SKM-1 treated with dmso at 0.1 percent for 144 hours (cell line): ENCODE data around the gene ABHD15.

Source experiments
- DNase-seq: peaks from one replicate; lab custom pipeline; 2025; ENCODE audit not compliant: unreplicated experiment; lab: John Stamatoyannopoulos, UW

ABHD15 gene

GRCh38 chr17:29544066-29544465, 22.8 kb downstream of the ABHD15 start:
- no peak for DNase-seq

GRCh38 chr17:29533976-29534375, 32.9 kb downstream of the ABHD15 start:
- no peak for DNase-seq

GRCh38 chr17:29526322-29526721, 40.5 kb downstream of the ABHD15 start:
- no peak for DNase-seq

- no peak for DNase-seq
Measured at GRCh38 chr17:29524692-29525091, 42.1 kb downstream of the ABHD15 start.

GRCh38 chr17:29518359-29518758, 48.5 kb downstream of the ABHD15 start:
- no peak for DNase-seq

GRCh38 chr17:29514792-29515191, 52.0 kb downstream of the ABHD15 start:
- DNase-seq: no peak

GRCh38 chr17:29510953-29511352, 55.9 kb downstream of the ABHD15 start:
- no peak for DNase-seq
